CD14-positive monocyte (primary cell): Measurements from ENCODE around the gene PDZRN3. TPM values are rescaled to one million over a fixed set of nuclear protein-coding genes. Genes with fewer than 3 reads are reported as not detected.

ENCODE experiments used
- DNase-seq, 3 donors: peaks; one replicate each; pipeline ENCODE4 v3.0.0-alpha.2; 2011 to 2022
- H2AFZ ChIP-seq: 2 replicates; pipeline ENCODE4 v1.6.0; 2012; ENCODE audit warnings: mild to moderate bottlenecking, low read depth, low read length, inconsistent platforms; ENCODE audit not compliant: insufficient read depth, poor library complexity, severe bottlenecking
- H3K27ac ChIP-seq, 2 donors: 1 replicate in 1 of 2; 2 replicates in 1 of 2; pipeline ENCODE4 v1.5.1; 2012 to 2013; ENCODE audit warnings: low read length in 2 of 2, control low read depth in 1 of 2, inconsistent platforms in 1 of 2, low read depth in 1 of 2, mild to moderate bottlenecking in 1 of 2
- H3K27me3 ChIP-seq, 2 donors: one replicate each; pipeline versions ENCODE4 v1.6.0 to v1.6.1; 2011 to 2013; ENCODE audit warnings: low read length in 2 of 2; ENCODE audit not compliant: control insufficient read depth in 2 of 2, insufficient read depth in 2 of 2
- H3K36me3 ChIP-seq, 2 donors: replicated peaks in 1 of 2; 1 replicate in 1 of 2; 2 replicates in 1 of 2; pipeline versions ENCODE4 v1.5.1 to v1.6.1; 2012 to 2013; ENCODE audit warnings: low read length in 2 of 2, control low read depth in 1 of 2, inconsistent platforms in 1 of 2, mild to moderate bottlenecking in 1 of 2; ENCODE audit not compliant: insufficient read depth in 2 of 2, control insufficient read depth in 1 of 2
- H3K4me1 ChIP-seq, 2 donors: 1 replicate in 1 of 2; 2 replicates in 1 of 2; pipeline versions ENCODE4 v1.5.1 to v1.6.1; 2012 to 2013; ENCODE audit warnings: low read length in 2 of 2, control low read depth in 1 of 2, inconsistent platforms in 1 of 2, mild to moderate bottlenecking in 1 of 2, moderate library complexity in 1 of 2; ENCODE audit not compliant: insufficient read depth in 2 of 2, control insufficient read depth in 1 of 2
- H3K4me2 ChIP-seq: replicated peaks from 2 replicates; pipeline ENCODE3; 2012; ENCODE audit warnings: low read length, moderate library complexity, mild to moderate bottlenecking; ENCODE audit not compliant: poor library complexity, severe bottlenecking; ENCODE audit errors: extremely low read depth
- H3K4me3 ChIP-seq, 3 experiments: fragments of 200-600 bp in 1 of 3; sonication (generic) in 1 of 3; replicated peaks in 1 of 3; 1 replicate in 2 of 3; 2 replicates in 1 of 3; pipeline ENCODE4 v1.5.1; 2011 to 2013; ENCODE audit warnings: low read length in 3 of 3, mild to moderate bottlenecking in 3 of 3, control low read depth in 2 of 3, low read depth in 2 of 3, inconsistent platforms in 1 of 3, moderate library complexity in 1 of 3
- H3K79me2 ChIP-seq: 2 replicates; pipeline ENCODE4 v1.6.0; 2012; ENCODE audit warnings: mild to moderate bottlenecking, control low read depth, inconsistent platforms, low read length, moderate library complexity; ENCODE audit not compliant: insufficient read depth
- H3K9ac ChIP-seq: 2 replicates; pipeline ENCODE4 v1.6.0; 2017; ENCODE audit warnings: low read length, mild to moderate bottlenecking; ENCODE audit not compliant: insufficient read depth, poor library complexity, severe bottlenecking
- H3K9me3 ChIP-seq, 2 donors: replicated peaks in 1 of 2; 1 replicate in 1 of 2; 2 replicates in 1 of 2; pipeline versions ENCODE4 v1.5.1 to v1.6.1; 2012 to 2013; ENCODE audit warnings: low read length in 2 of 2, control low read depth in 1 of 2; ENCODE audit not compliant: control insufficient read depth in 1 of 2, insufficient read depth in 1 of 2
- H4K20me1 ChIP-seq: 2 replicates; pipeline ENCODE4 v1.6.0; 2012; ENCODE audit warnings: mild to moderate bottlenecking, low read length, control low read depth, moderate library complexity; ENCODE audit not compliant: insufficient read depth
- H3K27ac Mint-ChIP-seq, 7 donors: one replicate each; pipeline ENCODE4 v1.8.0; 2020; ENCODE audit warnings: mild to moderate bottlenecking in 7 of 7, mixed read lengths in 7 of 7, moderate library complexity in 6 of 7, inconsistent platforms in 2 of 7
- H3K27me3 Mint-ChIP-seq, 3 donors: one replicate each; pipeline ENCODE4 v1.8.0; 2021 to 2022; ENCODE audit warnings: low read depth in 3 of 3, mild to moderate bottlenecking in 3 of 3, mixed read lengths in 3 of 3, moderate library complexity in 3 of 3, inconsistent platforms in 1 of 3
- H3K36me3 Mint-ChIP-seq, 2 donors: one replicate each; pipeline ENCODE4 v1.8.0; 2020; ENCODE audit warnings: mixed read lengths in 2 of 2, inconsistent platforms in 1 of 2, mild to moderate bottlenecking in 1 of 2
- H3K4me1 Mint-ChIP-seq: one replicate; pipeline ENCODE4 v1.8.0; 2020; ENCODE audit warnings: mild to moderate bottlenecking, mixed read lengths
- H3K4me3 Mint-ChIP-seq, 2 donors: one replicate each; pipeline ENCODE4 v1.8.0; 2020; ENCODE audit warnings: mild to moderate bottlenecking in 2 of 2, mixed read lengths in 2 of 2, moderate library complexity in 1 of 2
- H3K9me3 Mint-ChIP-seq, 7 donors: one replicate each; pipeline ENCODE4 v1.8.0; 2020 to 2022; ENCODE audit warnings: mixed read lengths in 7 of 7, mild to moderate bottlenecking in 6 of 7, moderate library complexity in 6 of 7, inconsistent platforms in 2 of 7
- CTCF ChIP-seq: fragments of 200-600 bp; IDR thresholded peaks from one replicate; pipeline ENCODE4 v1.8.0; 2022; ENCODE audit warnings: antibody characterized with exemption, mild to moderate bottlenecking
- WGBS: methylation state at CpG from one replicate; pipeline ENCODE4 v1.1.5; 2013; ENCODE audit warnings: missing lambda C conversion rate; ENCODE audit not compliant: insufficient coverage; 5-methylcytosine and 5-hydroxymethylcytosine counted together
- intact Hi-C, 2 donors: fragments of 100-400 bp; cut with micrococcal nuclease; formaldehyde crosslinking; loops; one replicate each; pipeline versions ENCODE4 v1.15.0 to v1.15.1; 2023
- polyA plus RNA-seq, 3 donors: library from polyadenylated mRNA; depleted of rRNA in 1 of 3; unstranded in 2 of 3; stranded (reverse) in 1 of 3; fragments of 300-500 nt in 2 of 3; fragments of >200 nt in 1 of 3; fragmentation: Illumina TruSeq in 2 of 3; gene quantifications; 1 replicate in 2 of 3; 2 replicates in 1 of 3; pipeline ENCODE4 v1.2.3, GENCODE V29; 2012 to 2021

PDZRN3 gene
- polyA plus RNA-seq, 3 donors = not detected

GRCh38 chr3:73475175-73475574 lies 149.6 kb downstream of the PDZRN3 start:
- Histone ChIP-seq H3K4me1 (no peaks in the 10 kb centered on the region), H3K27me3 (no peaks in the 10 kb centered on the region), H3K9me3 (peaks cover 0 to 2% of the 10 kb centered on the region in 2 donors), H4K20me1 (no peaks in the 10 kb centered on the region), H3K79me2 (no peaks in the 10 kb centered on the region), H3K27ac (no peak overlapping the region), H2AFZ (no peak overlapping the region), H3K9ac (no peak overlapping the region), H3K4me3 (no peak overlapping the region), H3K36me3 (no peaks in the 10 kb centered on the region), H3K4me2 (no peak overlapping the region)
- no peaks in the 10 kb centered on the region for H3K4me1 Mint-ChIP-seq
- WGBS = 81% methylated on average over 4 of the region's 4 CpGs
- H3K4me3 Mint-ChIP-seq = no peak overlapping the region
- TF ChIP-seq CTCF = no peak
- peaks cover 0 to 14% (median 4%) of the 10 kb centered on the region in 7 donors for H3K9me3 Mint-ChIP-seq
- no peak overlapping the region for H3K27ac Mint-ChIP-seq
- no peaks in the 10 kb centered on the region for H3K36me3 Mint-ChIP-seq
- intact Hi-C loops = no loop called here
- no peak for DNase-seq
- peaks cover 10 to 18% (median 15%) of the 10 kb centered on the region in 3 donors for H3K27me3 Mint-ChIP-seq

GRCh38 chr3:73474619-73475018 lies 150.1 kb downstream of the PDZRN3 start:
- no peak overlapping the region for H3K27ac ChIP-seq
- intact Hi-C loops = no loop called here
- H3K36me3 Mint-ChIP-seq = no peaks in the 10 kb centered on the region
- H4K20me1 ChIP-seq = no peaks in the 10 kb centered on the region
- H3K36me3 ChIP-seq = no peaks in the 10 kb centered on the region
- no peaks in the 10 kb centered on the region for H3K4me1 ChIP-seq
- H3K4me2 ChIP-seq = no peak overlapping the region
- H3K4me1 Mint-ChIP-seq = no peaks in the 10 kb centered on the region
- H3K27me3 ChIP-seq = no peaks in the 10 kb centered on the region
- no peak overlapping the region for H3K4me3 Mint-ChIP-seq
- no peak overlapping the region for H3K4me3 ChIP-seq
- peaks cover 0 to 14% (median 4%) of the 10 kb centered on the region in 7 donors for H3K9me3 Mint-ChIP-seq
- WGBS = no CpG with 5 or more reads among the region's 1 CpG
- H3K9ac ChIP-seq = no peak overlapping the region
- H3K27me3 Mint-ChIP-seq = peaks cover 10 to 18% (median 15%) of the 10 kb centered on the region in 3 donors
- no peaks in the 10 kb centered on the region for H3K79me2 ChIP-seq
- TF ChIP-seq CTCF = no peak
- H3K9me3 ChIP-seq = peaks cover 0 to 2% of the 10 kb centered on the region in 2 donors
- DNase-seq = no peak
- no peak overlapping the region for H2AFZ ChIP-seq
- peak overlapping the region in 1 of 7 donors; percentile 57 for H3K27ac Mint-ChIP-seq
